Endothelial cell of umbilical vein (primary cell): ENCODE measurements around the gene OBP2B. TPM values are rescaled to one million over a fixed set of nuclear protein-coding genes. Genes with fewer than 3 reads are reported as not detected.

ENCODE experiments used
- BruUV-seq: library from RNA; stranded (reverse); fragments of 400-500 nt; replicated peaks from 2 replicates; lab custom pipeline; 2021; lab: Mats Ljungman, UMichigan
- CTCF ChIA-PET: fragments of 300-600, 350-600 bp; sonication (Branson Sonifier 250); formaldehyde crosslinking; loops from one replicate; lab custom pipeline; 2021; ENCODE audit warnings: antibody characterized with exemption, inconsistent platforms; lab: Charles Lee
- POLR2A ChIA-PET: fragments of 300-600, 350-600 bp; sonication (Branson Sonifier 250); formaldehyde crosslinking; loops from one replicate; lab custom pipeline; 2021; ENCODE audit warnings: antibody characterized with exemption, inconsistent platforms; lab: Charles Lee
- DNase-seq: peaks from one replicate; pipeline ENCODE4 v3.0.0-alpha.2; 2011; ENCODE audit warnings: low read depth, low spot score
- FAIRE-seq: peaks from 2 replicates; lab custom pipeline; 2011; peaks lifted over from hg19 to GRCh38; lab: Jason Lieb, UNC
- H2AFZ ChIP-seq: 2 replicates; pipeline ENCODE4 v1.6.0; 2012; ENCODE audit warnings: low read depth, low read length, control low read depth, inconsistent platforms
- H3K27ac ChIP-seq: 2 replicates; pipeline ENCODE4 v1.5.1; 2011; ENCODE audit warnings: low read depth, mild to moderate bottlenecking, control low read depth, low read length, moderate library complexity; ENCODE audit not compliant: insufficient read depth
- H3K27me3 ChIP-seq, 2 experiments: 2 replicates each; pipeline versions ENCODE4 v1.6.0 to v1.6.1; 2011; ENCODE audit warnings: low read length in 2 of 2, mixed read lengths in 1 of 2; ENCODE audit not compliant: control insufficient read depth in 2 of 2, insufficient read depth in 2 of 2
- H3K36me3 ChIP-seq, 2 experiments: 2 replicates in 1 of 2; 3 replicates in 1 of 2; pipeline ENCODE4 v1.5.1; 2011; ENCODE audit warnings: low read length in 2 of 2, mild to moderate bottlenecking in 1 of 2, moderate library complexity in 1 of 2; ENCODE audit not compliant: control insufficient read depth in 2 of 2, insufficient read depth in 2 of 2; ENCODE audit errors: extremely low read depth in 1 of 2
- H3K4me1 ChIP-seq: 3 replicates; pipeline ENCODE4 v1.5.1; 2011; ENCODE audit warnings: mild to moderate bottlenecking, low read length; ENCODE audit not compliant: control insufficient read depth, insufficient read depth; ENCODE audit errors: extremely low read depth
- H3K4me2 ChIP-seq: 2 replicates; pipeline ENCODE4 v1.6.1; 2011; ENCODE audit warnings: low read length, control low read depth, mixed read lengths; ENCODE audit not compliant: insufficient read depth
- H3K4me3 ChIP-seq, 3 experiments: fragments of 200-600 bp in 1 of 3; sonication (generic), shearing (Covaris generic) in 1 of 3; replicated peaks in 1 of 3; 2 replicates each; pipeline ENCODE4 v1.5.1; 2011 to 2016; ENCODE audit warnings: control low read depth in 3 of 3, low read length in 3 of 3, mild to moderate bottlenecking in 2 of 3, inconsistent platforms in 1 of 3, low read depth in 1 of 3, moderate library complexity in 1 of 3; ENCODE audit not compliant: insufficient read depth in 1 of 3
- H3K79me2 ChIP-seq: 2 replicates; pipeline ENCODE4 v1.6.0; 2012; ENCODE audit warnings: low read length, inconsistent platforms; ENCODE audit not compliant: control insufficient read depth, insufficient read depth
- H3K9ac ChIP-seq: replicated peaks from 2 replicates; pipeline ENCODE3; 2011; ENCODE audit warnings: low read length, control low read depth; ENCODE audit not compliant: insufficient read depth; ENCODE audit errors: extremely low read depth
- H3K9me1 ChIP-seq: replicated peaks from 3 replicates; pipeline ENCODE4 v1.6.0; 2011; ENCODE audit warnings: mild to moderate bottlenecking, low read length; ENCODE audit not compliant: control insufficient read depth, insufficient read depth; ENCODE audit errors: extremely low read depth
- H3K9me3 ChIP-seq: replicated peaks from 2 replicates; pipeline ENCODE4 v1.5.1; 2012; ENCODE audit warnings: low read length, inconsistent platforms; ENCODE audit not compliant: control insufficient read depth, insufficient read depth
- H4K20me1 ChIP-seq: replicated peaks from 2 replicates; pipeline ENCODE3; 2011; ENCODE audit warnings: mild to moderate bottlenecking, low read length; ENCODE audit not compliant: control insufficient read depth, insufficient read depth; ENCODE audit errors: extremely low read depth
- CTCF ChIP-seq, 2 donors: IDR thresholded peaks; 1 replicate in 1 of 2; 2 replicates in 1 of 2; pipeline ENCODE4 v1.5.1; 2011; ENCODE audit warnings: low read length in 2 of 2, mild to moderate bottlenecking in 2 of 2, moderate library complexity in 2 of 2, control low read depth in 1 of 2, inconsistent platforms in 1 of 2, low read depth in 1 of 2; ENCODE audit not compliant: insufficient read depth in 1 of 2; ENCODE audit errors: extremely low read depth in 1 of 2
- POLR2AphosphoS5 ChIP-seq: IDR thresholded peaks from 2 replicates; pipeline ENCODE4 v1.6.1; 2012; ENCODE audit warnings: low read depth, mild to moderate bottlenecking, control low read depth, low read length, moderate library complexity; ENCODE audit not compliant: insufficient read depth
- dilution Hi-C: fragments of 300-500 bp; cut with MboI; formaldehyde crosslinking; loops from one replicate; pipeline ENCODE4 v1.15.0; 2019; ENCODE audit warnings: low sequenced_read_pairs; ENCODE audit not compliant: extremely low pct_ligation_motif_present
- intact Hi-C: fragments of 100-400 bp; cut with micrococcal nuclease; formaldehyde crosslinking; loops from one replicate; pipeline ENCODE4 v1.10.0; 2022
- polyA plus RNA-seq, 4 experiments: library from polyadenylated mRNA; depleted of rRNA in 3 of 4; stranded (reverse) in 3 of 4; unstranded in 1 of 4; fragments of >200 nt; gene quantifications; 2 replicates each; pipeline versions ENCODE4 v1.2.1 to v1.2.3, GENCODE V29; 2011 to 2012; ENCODE audit warnings: missing spikeins in 1 of 4
- total RNA-seq: library from RNA; stranded (reverse); gene quantifications from 2 replicates; pipeline ENCODE4 v1.2.3, GENCODE V29; 2021

OBP2B gene
- total and polyA plus RNA-seq, 2 donors (not counting 3 experiments of a cell fraction or from before 2014, with no cell fraction given): not detected

GRCh38 chr9:133238851-133239532 lies 29.9 kb upstream of the OBP2B start:
- H3K4me3 ChIP-seq: peak overlapping the region in 2 of 3 experiments; percentile 3 to 11
- peaks cover 2 to 6% of the 10 kb centered on the region in 2 experiments for H3K27me3 ChIP-seq
- DNase-seq (peak; percentile 51), FAIRE-seq (peak; percentile 83)
- dilution Hi-C loops: no loop called here
- peaks cover 19% of the 10 kb centered on the region for H3K4me1 ChIP-seq
- H3K36me3 ChIP-seq: no peaks in the 10 kb centered on the region
- no peaks in the 10 kb centered on the region for H4K20me1 ChIP-seq
- CTCF ChIA-PET: interaction anchor here (0.7 to 4.4 kb wide), 19 partner anchors 8 to 248 kb away, joined by 3 to 42 read pairs (median 5); partner anchors contain the start of gene SURF6
- POLR2A ChIA-PET: interaction anchor here (0.9 kb wide), 1 partner anchor 208 kb away, joined by 4 read pairs; the partner anchor contains the start of gene GTF3C5
- peak overlapping the region; percentile 41 for H3K9ac ChIP-seq
- H3K9me1 ChIP-seq: no peaks in the 10 kb centered on the region
- intact Hi-C loops: loop anchor here (1.0 to 2.0 kb wide), 3 partner anchors 53 to 248 kb away; no protein-coding TSS in a partner anchor
- peak overlapping the region; percentile 10 for H3K27ac ChIP-seq
- H3K9me3 ChIP-seq: no peaks in the 10 kb centered on the region
- peak overlapping the region; percentile 67 for H2AFZ ChIP-seq
- H3K4me2 ChIP-seq: peak overlapping the region; percentile 19
- TF ChIP-seq CTCF (IDR thresholded peaks at IDR 0.05; ENCODE audit: extremely low read depth in 1 of 2, insufficient read depth in 1 of 2, low read depth in 1 of 2, low read length in 2 of 2): peak; percentile 85 to 92
- no peak for TF ChIP-seq POLR2AphosphoS5
- H3K79me2 ChIP-seq: no peaks in the 10 kb centered on the region
- no TSS peak for BruUV-seq
